Measurements from ENCODE around the gene SFXN5.

Gene SFXN5

GRCh38 chr2:72985136-72985535 lies 86.4 kb downstream of the SFXN5 start:
- H3K4me3 ChIP-seq (ENCODE audit: low read depth, low read length) = no peak overlapping the region
- TF ChIP-seq CTCF (IDR thresholded peaks at IDR 0.05; ENCODE audit: low read depth, low read length, missing control alignments) = no peak
- no peak for DNase-seq (ENCODE audit: low read depth)

GRCh38 chr2:72984172-72984671 lies 87.3 kb downstream of the SFXN5 start:
- no peak overlapping the region for H3K4me3 ChIP-seq (ENCODE audit: low read depth, low read length)
- DNase-seq (ENCODE audit: low read depth) = no peak
- TF ChIP-seq CTCF (IDR thresholded peaks at IDR 0.05; ENCODE audit: low read depth, low read length, missing control alignments) = no peak

- TF ChIP-seq CTCF (IDR thresholded peaks at IDR 0.05; ENCODE audit: low read depth, low read length, missing control alignments) = no peak
- no peak for DNase-seq (ENCODE audit: low read depth)
- no peak overlapping the region for H3K4me3 ChIP-seq (ENCODE audit: low read depth, low read length)
These were observed 87.9 kb downstream of the SFXN5 start for GRCh38 chr2:72983500-72984161.

GRCh38 chr2:72982781-72983499 lies 88.6 kb downstream of the SFXN5 start:
- no peak overlapping the region for H3K4me3 ChIP-seq (ENCODE audit: low read depth, low read length)
- no peak for DNase-seq (ENCODE audit: low read depth)
- no peak for TF ChIP-seq CTCF (IDR thresholded peaks at IDR 0.05; ENCODE audit: low read depth, low read length, missing control alignments)

GRCh38 chr2:72982219-72982618 lies 89.3 kb downstream of the SFXN5 start:
- no peak for TF ChIP-seq CTCF (IDR thresholded peaks at IDR 0.05; ENCODE audit: low read depth, low read length, missing control alignments)
- no peak for DNase-seq (ENCODE audit: low read depth)

GRCh38 chr2:72981536-72981935 lies 90.0 kb downstream of the SFXN5 start:
- no peak for DNase-seq (ENCODE audit: low read depth)
- H3K4me3 ChIP-seq (ENCODE audit: low read depth, low read length) = no peak overlapping the region
- TF ChIP-seq CTCF (IDR thresholded peaks at IDR 0.05; ENCODE audit: low read depth, low read length, missing control alignments) = no peak

More at GRCh38 chr2:72982219-72982618, 89.3 kb downstream of the SFXN5 start:
- H3K4me3 ChIP-seq (ENCODE audit: low read depth, low read length) = no peak overlapping the region

Measured in GM12864 (cell line).